ENCODE measurements around the gene ZNF503.

Gene ZNF503

GRCh38 chr10:75431180-75432111, 29.9 kb upstream of the ZNF503 start, which contains the start of gene LRMDA:
LRMDA (plus strand) TSS chr10:75431624.
- peak; percentile 66 to 87 (median 73) for DNase-seq

- DNase-seq: peak; percentile 75 to 88 (median 86)
Measured at GRCh38 chr10:75430000-75430763, 28.6 kb upstream of the ZNF503 start.

- DNase-seq: no peak
Measured at GRCh38 chr10:75429159-75429827, 27.7 kb upstream of the ZNF503 start.

GRCh38 chr10:75428434-75429158, 27.0 kb upstream of the ZNF503 start:
- peak; percentile 61 to 83 (median 72) for DNase-seq

GRCh38 chr10:75427951-75428350, 26.4 kb upstream of the ZNF503 start:
- DNase-seq: peak in 1 of 4 experiments; percentile 24

- no peak for DNase-seq
Measured at GRCh38 chr10:75426880-75427279, 25.3 kb upstream of the ZNF503 start.

- DNase-seq: no peak
Measured at GRCh38 chr10:75425291-75426079, 23.9 kb upstream of the ZNF503 start.

- DNase-seq: no peak
Measured at GRCh38 chr10:75424571-75424970, 23.0 kb upstream of the ZNF503 start.

- no peak for DNase-seq
Measured at GRCh38 chr10:75422913-75423312, 21.3 kb upstream of the ZNF503 start.

GRCh38 chr10:75418712-75419111, 17.1 kb upstream of the ZNF503 start:
- DNase-seq: no peak

- DNase-seq: no peak
Measured at GRCh38 chr10:75418293-75418692, 16.7 kb upstream of the ZNF503 start.

- no peak for DNase-seq
Measured at GRCh38 chr10:75417522-75417927, 16.0 kb upstream of the ZNF503 start.

- no peak for DNase-seq
Measured at GRCh38 chr10:75414527-75414926, 13.0 kb upstream of the ZNF503 start.

- DNase-seq: no peak
Measured at GRCh38 chr10:75410132-75411005, 8.8 kb upstream of the ZNF503 start.

GRCh38 chr10:75408911-75409885, 7.6 kb upstream of the ZNF503 start:
- DNase-seq: peak; percentile 69 to 91 (median 82)

- DNase-seq: peak in 1 of 4 experiments; percentile 29
Measured at GRCh38 chr10:75408509-75408875, 6.9 kb upstream of the ZNF503 start.

GRCh38 chr10:75407713-75408508, 6.3 kb upstream of the ZNF503 start:
- peak; percentile 51 to 79 (median 65) for DNase-seq

GRCh38 chr10:75407224-75407712, 5.7 kb upstream of the ZNF503 start:
- no peak for DNase-seq
